Thyroid gland (tissue), 4 donors: ENCODE results near the gene ADCY7. TPM values are rescaled to one million over a fixed set of nuclear protein-coding genes. Genes with fewer than 3 reads are reported as not detected.
"Not testable (repeated sequence)": the region's sequence is repeated elsewhere in the genome, so short reads cannot be mapped to it uniquely, and the experiment has no call there.

ENCODE experiments used
- DNase-seq, 2 donors: peaks; one replicate each; pipeline ENCODE4 v3.0.0-alpha.2; 2019
- H3K27ac ChIP-seq, 3 donors: fragments of 200-600 bp; sonication (generic); 1 replicate in 2 of 3; 2 replicates in 1 of 3; pipeline ENCODE4 v1.5.1; 2016 to 2019; ENCODE audit warnings: mild to moderate bottlenecking in 1 of 3, moderate library complexity in 1 of 3
- H3K27me3 ChIP-seq: fragments of 200-600 bp; sonication (generic); one replicate; pipeline ENCODE4 v1.5.1; 2019
- H3K36me3 ChIP-seq, 2 donors: fragments of 200-600 bp; sonication (generic); one replicate each; pipeline ENCODE4 v1.5.1; 2016 to 2019
- H3K4me1 ChIP-seq, 2 donors: fragments of 200-600 bp; sonication (generic); one replicate each; pipeline ENCODE4 v1.5.1; 2017 to 2019
- H3K4me3 ChIP-seq, 3 donors: fragments of 200-600 bp; sonication (generic); replicated peaks in 1 of 3; 1 replicate in 2 of 3; 2 replicates in 1 of 3; pipeline ENCODE4 v1.5.1; 2016; ENCODE audit warnings: mild to moderate bottlenecking in 1 of 3
- H3K9me3 ChIP-seq: fragments of 200-600 bp; sonication (generic); one replicate; pipeline ENCODE4 v1.5.1; 2017
- POLR2A ChIP-seq, 2 donors: fragments of 450-650 bp; IDR thresholded peaks; one replicate each; pipeline ENCODE4 v1.6.1; 2017; ENCODE audit warnings: antibody characterized with exemption in 2 of 2, mild to moderate bottlenecking in 2 of 2, moderate library complexity in 1 of 2
- WGBS, 2 donors: methylation state at CpG; one replicate each; pipeline ENCODE4 v1.1.5; 2017; 5-methylcytosine and 5-hydroxymethylcytosine counted together
- intact Hi-C: fragments of 100-400 bp; cut with DNase I; formaldehyde crosslinking; loops from one replicate; pipeline ENCODE4 v1.15.1; 2023
- total RNA-seq, 4 donors: library from RNA; depleted of rRNA; stranded (reverse); fragments of >200 nt; gene quantifications; one replicate each; pipeline ENCODE4 v1.2.3, GENCODE V29; 2016
- TF ChIP-seq, protein P1 (sequence below), 6 experiments: fragments of 200-600 bp in 3 of 6; fragments of 450-650 bp in 3 of 6; sonication (generic) in 3 of 6; IDR thresholded peaks; one replicate each; pipeline ENCODE4 v1.5.1; 2016 to 2019; ENCODE audit warnings: antibody characterized with exemption in 6 of 6, mild to moderate bottlenecking in 2 of 6, inconsistent platforms in 1 of 6, moderate library complexity in 1 of 6

ADCY7 gene
- total RNA-seq, 4 donors from 2014 or later = 4.2 to 8.2 (median 7.1) TPM

DNA sequence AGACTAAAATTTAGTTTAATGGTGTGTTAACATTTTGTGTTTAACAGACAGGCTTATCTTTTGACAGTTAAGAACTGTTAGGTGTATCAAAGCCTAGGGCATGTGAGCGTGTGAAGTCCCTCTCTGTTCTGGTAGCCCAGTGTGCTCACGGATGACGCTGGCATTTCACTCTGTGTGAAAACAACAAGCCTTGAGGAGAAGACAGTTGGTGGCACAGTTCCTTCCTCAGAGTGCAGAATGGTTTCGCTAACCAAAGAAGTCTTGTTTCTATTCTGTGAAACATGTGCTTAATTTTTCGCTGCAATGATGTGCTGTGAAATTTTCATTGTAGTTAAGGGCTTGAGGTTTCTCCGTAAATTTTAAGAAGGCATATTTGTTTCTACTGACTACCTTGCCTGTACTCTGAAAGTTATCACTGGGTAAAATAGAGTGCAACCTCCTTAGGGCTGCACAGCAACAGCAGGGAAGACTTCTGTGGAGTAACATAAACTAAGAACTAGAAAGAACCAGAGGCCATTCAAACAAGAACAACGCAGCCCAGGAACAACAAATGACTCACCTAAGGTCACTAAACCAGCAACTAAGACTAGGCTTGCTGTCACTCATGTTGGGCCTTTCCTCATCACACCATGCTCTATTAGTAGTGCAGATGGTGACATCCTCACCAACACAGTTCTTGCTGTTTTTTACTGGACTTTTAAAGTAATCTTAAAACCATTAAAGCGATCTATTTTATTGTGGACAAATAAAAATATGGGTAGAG lies 69.0 kb downstream of the ADCY7 start:
- Histone ChIP-seq H3K9me3 (no peaks in the 10 kb centered on the region), H3K27ac (no peak overlapping the region), H3K4me1 (peaks cover 0 to 8% of the 10 kb centered on the region in 2 donors), H3K27me3 (no peaks in the 10 kb centered on the region), H3K4me3 (no peak overlapping the region), H3K36me3 (peaks cover 8 to 12% of the 10 kb centered on the region in 2 donors)
- DNase-seq = no peak
- intact Hi-C loops = no loop called here
- no peak for TF ChIP-seq POLR2A (IDR thresholded peaks at IDR 0.05)
- TF ChIP-seq, protein P1, sequence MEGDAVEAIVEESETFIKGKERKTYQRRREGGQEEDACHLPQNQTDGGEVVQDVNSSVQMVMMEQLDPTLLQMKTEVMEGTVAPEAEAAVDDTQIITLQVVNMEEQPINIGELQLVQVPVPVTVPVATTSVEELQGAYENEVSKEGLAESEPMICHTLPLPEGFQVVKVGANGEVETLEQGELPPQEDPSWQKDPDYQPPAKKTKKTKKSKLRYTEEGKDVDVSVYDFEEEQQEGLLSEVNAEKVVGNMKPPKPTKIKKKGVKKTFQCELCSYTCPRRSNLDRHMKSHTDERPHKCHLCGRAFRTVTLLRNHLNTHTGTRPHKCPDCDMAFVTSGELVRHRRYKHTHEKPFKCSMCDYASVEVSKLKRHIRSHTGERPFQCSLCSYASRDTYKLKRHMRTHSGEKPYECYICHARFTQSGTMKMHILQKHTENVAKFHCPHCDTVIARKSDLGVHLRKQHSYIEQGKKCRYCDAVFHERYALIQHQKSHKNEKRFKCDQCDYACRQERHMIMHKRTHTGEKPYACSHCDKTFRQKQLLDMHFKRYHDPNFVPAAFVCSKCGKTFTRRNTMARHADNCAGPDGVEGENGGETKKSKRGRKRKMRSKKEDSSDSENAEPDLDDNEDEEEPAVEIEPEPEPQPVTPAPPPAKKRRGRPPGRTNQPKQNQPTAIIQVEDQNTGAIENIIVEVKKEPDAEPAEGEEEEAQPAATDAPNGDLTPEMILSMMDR (IDR thresholded peaks at IDR 0.05) = no peak
- WGBS, 2 donors = 93 to 94% methylated on average over 8 of the region's 8 CpGs

DNA sequence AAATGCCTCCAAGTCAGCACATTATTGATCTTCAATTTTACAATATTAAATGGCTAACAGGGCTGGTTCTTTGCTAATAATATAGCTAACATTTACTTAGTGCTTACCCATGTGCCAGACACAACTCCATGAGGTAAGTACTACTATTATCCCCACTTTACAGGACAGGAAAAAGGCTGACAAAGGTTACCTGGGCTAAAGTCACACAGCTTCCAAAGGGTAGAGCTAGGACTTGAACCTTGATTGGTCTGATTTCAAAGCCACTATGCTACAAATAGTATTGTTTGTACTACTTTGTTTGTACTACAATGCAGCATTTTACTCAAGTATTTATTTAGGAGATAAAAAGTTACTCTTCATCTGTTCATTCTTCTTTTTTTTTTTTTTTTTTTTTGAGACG lies 70.5 kb downstream of the ADCY7 start:
- WGBS, 2 donors = 96 to 100% methylated on average over 1 of the region's 1 CpG
- no peak overlapping the region for H3K27ac ChIP-seq
- no peak for DNase-seq
- peaks cover 0 to 8% of the 10 kb centered on the region in 2 donors for H3K4me1 ChIP-seq
- no peak for TF ChIP-seq POLR2A (IDR thresholded peaks at IDR 0.05)
- TF ChIP-seq, protein P1 (IDR thresholded peaks at IDR 0.05) = no peak
- peaks cover 8 to 12% of the 10 kb centered on the region in 2 donors for H3K36me3 ChIP-seq
- no peaks in the 10 kb centered on the region for H3K9me3 ChIP-seq
- intact Hi-C loops = no loop called here
- no peaks in the 10 kb centered on the region for H3K27me3 ChIP-seq
- no peak overlapping the region for H3K4me3 ChIP-seq

DNA sequence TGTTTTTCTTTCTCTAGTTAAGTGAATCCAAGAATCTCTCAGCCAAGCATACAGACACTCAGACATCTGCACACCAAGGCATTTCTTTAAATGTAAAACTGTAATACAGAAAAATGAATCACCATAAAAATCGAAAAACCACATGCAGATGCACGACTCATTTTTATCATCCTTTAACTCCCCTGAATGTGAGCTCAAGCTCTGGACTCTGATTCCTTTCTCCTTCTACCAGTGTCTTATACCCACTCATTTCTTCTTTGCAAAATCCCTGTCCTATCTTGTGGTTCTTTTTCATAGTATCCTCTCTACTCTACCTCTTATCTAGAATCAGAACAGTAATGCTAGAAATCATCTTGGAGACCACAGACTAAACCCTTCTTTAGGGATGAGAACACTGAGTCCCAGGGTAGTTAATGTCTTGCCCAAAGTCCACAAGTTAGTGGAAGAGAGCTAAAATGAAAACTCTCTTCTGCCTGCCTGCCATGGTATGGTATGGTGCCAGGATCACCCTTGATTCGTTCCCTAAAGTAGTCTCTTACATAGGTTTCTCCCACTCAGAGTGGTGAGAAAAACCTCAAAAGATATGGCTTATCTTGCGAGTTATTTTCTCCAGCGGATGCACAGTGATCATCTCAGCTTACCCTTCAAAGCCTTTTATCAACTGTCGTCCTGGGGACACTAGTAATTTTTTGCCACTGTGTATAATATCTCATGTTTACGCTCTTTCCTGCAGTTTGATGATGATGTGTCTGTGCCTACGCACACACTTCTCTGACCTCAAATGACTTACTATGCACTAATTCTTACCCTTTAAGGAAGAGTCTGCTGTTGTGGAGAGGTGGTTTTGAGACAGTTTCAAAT lies 72.2 kb downstream of the ADCY7 start:
- intact Hi-C loops = no loop called here
- TF ChIP-seq POLR2A (IDR thresholded peaks at IDR 0.05) = no peak
- TF ChIP-seq, protein P1 (IDR thresholded peaks at IDR 0.05) = no peak
- Histone ChIP-seq H3K4me1 (peaks cover 0 to 8% of the 10 kb centered on the region in 2 donors), H3K27ac (no peak overlapping the region), H3K9me3 (no peaks in the 10 kb centered on the region), H3K36me3 (peaks cover 7 to 19% of the 10 kb centered on the region in 2 donors), H3K4me3 (no peak overlapping the region), H3K27me3 (no peaks in the 10 kb centered on the region)
- WGBS, 2 donors = 90% methylated on average over 8 of the region's 8 CpGs
- DNase-seq = no peak

DNA sequence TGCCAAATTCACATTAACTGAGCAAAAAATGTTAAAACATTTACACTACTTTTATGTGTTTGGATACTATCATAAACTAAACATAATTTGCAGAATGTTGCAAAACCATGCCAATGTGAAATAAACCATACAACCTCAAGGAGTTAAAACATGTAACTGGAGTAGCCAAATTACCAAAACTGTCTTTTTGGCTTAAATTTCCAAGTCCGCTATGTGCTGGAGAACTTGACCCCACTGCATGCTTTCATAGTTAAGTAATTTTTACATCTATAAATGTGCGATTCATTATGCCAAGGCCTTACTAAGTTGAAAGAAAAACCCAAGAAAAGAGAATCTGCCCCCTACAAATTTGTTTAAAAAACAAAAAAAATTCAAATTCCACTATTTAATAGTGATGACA lies 74.2 kb downstream of the ADCY7 start:
- peaks cover 0 to 8% of the 10 kb centered on the region in 2 donors for H3K4me1 ChIP-seq
- no peak for DNase-seq
- intact Hi-C loops = no loop called here
- no peaks in the 10 kb centered on the region for H3K27me3 ChIP-seq
- WGBS, 2 donors = 82 to 84% methylated on average over 2 of the region's 2 CpGs
- TF ChIP-seq, protein P1 (IDR thresholded peaks at IDR 0.05) = no peak
- TF ChIP-seq POLR2A (IDR thresholded peaks at IDR 0.05) = no peak
- H3K27ac ChIP-seq = no peak overlapping the region
- no peaks in the 10 kb centered on the region for H3K9me3 ChIP-seq
- peaks cover 8 to 20% of the 10 kb centered on the region in 2 donors for H3K36me3 ChIP-seq
- H3K4me3 ChIP-seq = no peak overlapping the region

DNA sequence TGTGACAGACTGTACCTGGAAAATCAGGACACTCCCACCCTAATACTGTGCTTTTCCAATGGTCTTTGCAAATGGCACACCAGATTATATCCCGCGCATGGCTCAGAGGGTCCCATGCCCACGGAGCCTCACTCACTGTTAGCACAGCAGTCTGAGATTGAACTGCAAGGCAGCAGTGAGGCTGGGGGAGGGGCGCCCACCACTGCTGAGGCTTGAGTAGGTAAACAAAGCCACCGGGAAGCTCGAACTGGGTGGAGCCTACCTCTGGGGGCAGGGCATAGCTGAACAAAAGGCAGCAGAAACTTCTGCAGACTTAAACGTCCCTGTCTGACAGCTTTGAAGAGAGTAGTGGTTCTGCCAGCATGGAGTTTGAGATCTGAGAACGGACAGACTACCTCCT lies 77.2 kb downstream of the ADCY7 start:
- H3K27me3 ChIP-seq, intact Hi-C loops, H3K4me3 ChIP-seq, H3K9me3 ChIP-seq, H3K27ac ChIP-seq, H3K4me1 ChIP-seq, DNase-seq: not testable (repeated sequence)
- 65 to 75% methylated on average over 4 to 8 of the region's 8 CpGs for WGBS, 2 donors
- peaks cover 8 to 20% of the 10 kb centered on the region in 2 donors for H3K36me3 ChIP-seq

DNA sequence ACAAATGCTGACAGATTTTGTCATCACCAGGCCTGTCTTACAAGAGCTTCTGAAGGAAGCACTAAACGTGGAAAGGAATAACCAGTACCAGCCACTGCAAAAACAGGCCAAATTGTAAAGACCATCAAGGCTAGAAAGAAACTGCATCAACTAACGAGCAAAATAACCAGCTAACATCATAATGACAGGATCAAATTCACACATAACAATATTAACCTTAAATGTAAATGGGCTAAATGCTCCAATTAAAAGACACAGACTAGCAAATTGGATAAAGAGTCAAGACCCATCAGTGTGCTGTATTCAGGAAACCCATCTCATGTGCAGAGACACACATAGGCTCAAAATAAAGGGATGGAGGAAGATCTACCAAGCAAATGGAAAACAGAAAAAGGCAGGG lies 78.9 kb downstream of the ADCY7 start:
- H3K36me3 ChIP-seq = peaks cover 12 to 18% of the 10 kb centered on the region in 2 donors
- H3K27ac ChIP-seq, intact Hi-C loops, H3K9me3 ChIP-seq, DNase-seq, H3K4me1 ChIP-seq, H3K4me3 ChIP-seq, H3K27me3 ChIP-seq: not testable (repeated sequence)
- WGBS, 2 donors = 92 to 95% methylated on average over 2 of the region's 2 CpGs
